Esophagus squamous epithelium (tissue), 5 donors: ENCODE data around the gene DTWD1. TPM values are rescaled to one million over a fixed set of nuclear protein-coding genes. Genes with fewer than 3 reads are reported as not detected.

Experiments used
- DNase-seq: peaks from one replicate; lab custom pipeline; 2025; lab: John Stamatoyannopoulos, UW
- H3K27ac ChIP-seq, 4 donors: fragments of 200-600 bp; sonication (generic); one replicate each; pipeline ENCODE4 v1.5.1; 2016 to 2019; ENCODE audit warnings: mild to moderate bottlenecking in 1 of 4
- H3K27me3 ChIP-seq, 4 donors: fragments of 200-600 bp; sonication (generic); 1 replicate in 3 of 4; 2 replicates in 1 of 4; pipeline versions ENCODE4 v1.5.1 to v1.6.0; 2017 to 2021; ENCODE audit warnings: antibody characterized with exemption in 1 of 4
- H3K36me3 ChIP-seq, 3 donors: fragments of 200-600 bp; sonication (generic); one replicate each; pipeline ENCODE4 v1.5.1; 2016 to 2019
- H3K4me1 ChIP-seq, 3 donors: fragments of 200-600 bp; sonication (generic); one replicate each; pipeline ENCODE4 v1.5.1; 2017 to 2019
- H3K4me3 ChIP-seq, 4 donors: fragments of 200-600 bp; sonication (generic); 1 replicate in 3 of 4; 2 replicates in 1 of 4; pipeline ENCODE4 v1.5.1; 2016 to 2019; ENCODE audit warnings: mild to moderate bottlenecking in 2 of 4, moderate library complexity in 1 of 4
- H3K9me3 ChIP-seq, 3 donors: fragments of 200-600 bp; sonication (generic); one replicate each; pipeline ENCODE4 v1.5.1; 2016 to 2019
- POLR2A ChIP-seq, 4 donors: fragments of 450-650 bp; IDR thresholded peaks; one replicate each; pipeline ENCODE4 v1.6.1; 2017; ENCODE audit warnings: antibody characterized with exemption in 4 of 4, mild to moderate bottlenecking in 4 of 4, moderate library complexity in 3 of 4
- WGBS, 2 donors: methylation state at CpG; one replicate each; pipeline ENCODE4 v1.1.5; 2018; 5-methylcytosine and 5-hydroxymethylcytosine counted together
- intact Hi-C: fragments of 100-400 bp; cut with DNase I; formaldehyde crosslinking; loops from one replicate; pipeline ENCODE4 v1.15.0; 2022
- total RNA-seq, 4 donors: library from RNA; depleted of rRNA; stranded (reverse); fragments of >200 nt; gene quantifications; one replicate each; pipeline ENCODE4 v1.1.0, GENCODE V29; 2016
- TF ChIP-seq, protein P1 (sequence below), 6 experiments: fragments of 450-650 bp in 4 of 6; fragments of 200-600 bp in 2 of 6; sonication (generic) in 2 of 6; IDR thresholded peaks; one replicate each; pipeline ENCODE4 v1.5.1; 2016 to 2019; ENCODE audit warnings: antibody characterized with exemption in 6 of 6, mild to moderate bottlenecking in 4 of 6, moderate library complexity in 4 of 6
- donor health status: DM: yes; HTN: yes; CAD: no.

The DTWD1 gene
- total RNA-seq, 4 donors from 2014 or later: 6.0 to 12.4 (median 11.6) TPM

DNA sequence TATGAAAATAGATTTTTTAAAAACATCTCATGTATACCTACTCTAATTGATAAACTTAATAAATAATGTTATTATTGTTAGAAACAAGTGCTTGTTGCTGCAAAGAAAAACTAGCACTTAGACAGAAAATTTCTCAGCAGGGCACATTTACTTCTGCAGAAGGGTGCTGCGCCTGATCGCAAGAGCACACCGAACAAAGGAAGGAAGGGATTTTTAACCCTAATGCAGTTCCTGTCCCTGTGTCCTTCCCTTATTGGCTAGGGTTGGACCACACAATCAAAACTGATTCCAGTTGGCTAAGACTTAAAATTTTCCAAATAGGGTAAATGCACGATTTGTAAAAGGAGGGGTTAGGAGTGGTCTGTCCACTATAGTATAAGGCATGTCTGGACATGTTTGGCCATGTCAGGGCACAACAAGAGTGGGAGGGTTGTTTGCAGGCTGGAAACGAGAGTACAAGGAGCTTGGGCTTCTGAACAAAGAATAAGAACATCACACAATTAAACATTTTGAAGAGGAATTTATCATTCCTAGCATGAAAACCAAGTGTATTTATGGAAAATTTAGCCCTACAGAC, 4.7 kb downstream of the DTWD1 start:
- Histone ChIP-seq H3K4me3 (peak overlapping the region in 1 of 4 donors; percentile 14), H3K9me3 (peaks cover 0 to 13% (median 8%) of the 10 kb centered on the region in 3 donors), H3K27ac (no peak overlapping the region), H3K36me3 (peaks cover 0 to 55% (median 6%) of the 10 kb centered on the region in 3 donors), H3K27me3 (no peaks in the 10 kb centered on the region), H3K4me1 (peaks cover 0 to 39% (median 6%) of the 10 kb centered on the region in 3 donors)
- TF ChIP-seq POLR2A (IDR thresholded peaks at IDR 0.05): no peak
- TF ChIP-seq, protein P1, sequence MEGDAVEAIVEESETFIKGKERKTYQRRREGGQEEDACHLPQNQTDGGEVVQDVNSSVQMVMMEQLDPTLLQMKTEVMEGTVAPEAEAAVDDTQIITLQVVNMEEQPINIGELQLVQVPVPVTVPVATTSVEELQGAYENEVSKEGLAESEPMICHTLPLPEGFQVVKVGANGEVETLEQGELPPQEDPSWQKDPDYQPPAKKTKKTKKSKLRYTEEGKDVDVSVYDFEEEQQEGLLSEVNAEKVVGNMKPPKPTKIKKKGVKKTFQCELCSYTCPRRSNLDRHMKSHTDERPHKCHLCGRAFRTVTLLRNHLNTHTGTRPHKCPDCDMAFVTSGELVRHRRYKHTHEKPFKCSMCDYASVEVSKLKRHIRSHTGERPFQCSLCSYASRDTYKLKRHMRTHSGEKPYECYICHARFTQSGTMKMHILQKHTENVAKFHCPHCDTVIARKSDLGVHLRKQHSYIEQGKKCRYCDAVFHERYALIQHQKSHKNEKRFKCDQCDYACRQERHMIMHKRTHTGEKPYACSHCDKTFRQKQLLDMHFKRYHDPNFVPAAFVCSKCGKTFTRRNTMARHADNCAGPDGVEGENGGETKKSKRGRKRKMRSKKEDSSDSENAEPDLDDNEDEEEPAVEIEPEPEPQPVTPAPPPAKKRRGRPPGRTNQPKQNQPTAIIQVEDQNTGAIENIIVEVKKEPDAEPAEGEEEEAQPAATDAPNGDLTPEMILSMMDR (IDR thresholded peaks at IDR 0.05): no peak
- DNase-seq: no peak
- WGBS, 2 donors: 81 to 87% methylated on average over 5 of the region's 5 CpGs
- intact Hi-C loops: no loop called here

DNA sequence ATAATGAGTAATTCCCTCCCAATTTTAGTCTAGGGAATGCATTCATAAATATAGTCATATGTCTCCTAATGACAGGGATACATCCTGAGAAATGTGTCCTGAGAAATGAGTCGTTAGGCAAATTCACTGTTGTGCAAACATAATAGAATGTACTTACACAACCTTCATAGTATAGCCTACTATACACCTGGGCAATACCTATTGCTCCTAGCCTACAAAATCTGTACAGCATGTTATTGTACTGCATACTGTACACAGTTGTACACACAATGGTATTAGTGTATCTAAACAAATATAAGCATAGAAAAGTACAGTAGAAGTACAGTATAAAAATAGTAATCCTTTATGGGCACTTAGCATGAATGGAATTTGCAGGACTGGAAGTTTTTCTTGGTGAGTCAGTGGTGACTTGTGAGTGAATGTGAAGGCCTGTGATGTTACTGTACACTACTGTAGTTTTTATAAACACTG, 6.6 kb downstream of the DTWD1 start:
- intact Hi-C loops: no loop called here
- Histone ChIP-seq H3K27ac (no peak overlapping the region), H3K4me1 (peaks cover 0 to 28% (median 5%) of the 10 kb centered on the region in 3 donors), H3K4me3 (no peak overlapping the region), H3K36me3 (peaks cover 0 to 74% (median 6%) of the 10 kb centered on the region in 3 donors), H3K27me3 (no peaks in the 10 kb centered on the region), H3K9me3 (peaks cover 0 to 13% (median 8%) of the 10 kb centered on the region in 3 donors)
- no peak for DNase-seq
- WGBS, 2 donors: 30 to 45% methylated on average over 1 of the region's 1 CpG
- TF ChIP-seq, protein P1 (IDR thresholded peaks at IDR 0.05): no peak
- TF ChIP-seq POLR2A (IDR thresholded peaks at IDR 0.05): no peak

DNA sequence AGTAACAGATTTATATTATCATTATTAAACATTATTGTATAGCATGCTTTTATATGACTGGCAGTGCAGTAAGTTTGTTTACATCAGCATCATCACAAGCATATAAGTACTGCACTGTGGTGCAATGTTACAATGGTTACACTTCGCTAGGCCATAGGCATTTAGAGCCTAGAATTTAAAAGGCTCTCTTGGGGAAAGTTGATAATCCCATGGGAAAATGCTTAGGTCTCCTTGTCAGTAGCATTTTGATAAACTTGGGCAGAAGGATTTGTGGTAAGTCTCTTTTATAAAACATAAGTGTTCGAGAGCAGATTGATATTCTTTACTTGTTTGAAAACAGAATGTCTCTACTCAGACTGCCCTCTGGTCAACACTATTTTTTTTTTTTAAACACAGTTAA, 7.5 kb downstream of the DTWD1 start:
- H3K36me3 ChIP-seq: peaks cover 0 to 78% (median 6%) of the 10 kb centered on the region in 3 donors
- peaks cover 0 to 18% (median 0%) of the 10 kb centered on the region in 3 donors for H3K4me1 ChIP-seq
- no peak for TF ChIP-seq POLR2A (IDR thresholded peaks at IDR 0.05)
- TF ChIP-seq, protein P1 (IDR thresholded peaks at IDR 0.05): no peak
- H3K9me3 ChIP-seq: peaks cover 0 to 13% (median 8%) of the 10 kb centered on the region in 3 donors
- H3K4me3 ChIP-seq: no peak overlapping the region
- no peak for DNase-seq
- H3K27me3 ChIP-seq: no peaks in the 10 kb centered on the region
- 80 to 87% methylated on average over 2 of the region's 2 CpGs for WGBS, 2 donors
- H3K27ac ChIP-seq: no peak overlapping the region
- intact Hi-C loops: no loop called here

DNA sequence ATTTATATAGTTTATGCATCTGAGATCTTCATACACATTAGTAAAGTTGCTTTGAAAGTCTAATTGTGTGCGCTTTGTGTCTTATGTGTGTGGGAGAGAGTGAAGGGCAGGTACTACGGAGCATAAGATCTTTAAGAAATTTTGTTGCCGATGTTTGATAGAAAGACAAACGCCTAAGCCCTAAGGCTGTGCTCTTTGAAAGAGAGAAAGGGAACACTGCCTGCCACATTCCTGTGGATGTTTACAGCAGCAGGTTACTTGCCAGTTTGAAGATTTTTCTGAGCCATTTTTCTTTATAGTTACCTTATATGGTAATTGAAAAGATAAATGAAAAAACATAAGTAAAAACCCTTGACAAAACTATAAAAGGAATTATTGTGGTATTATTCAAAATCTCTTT, 17.0 kb downstream of the DTWD1 start:
- intact Hi-C loops: no loop called here
- 50 to 77% methylated on average over 4 of the region's 4 CpGs for WGBS, 2 donors

DNA sequence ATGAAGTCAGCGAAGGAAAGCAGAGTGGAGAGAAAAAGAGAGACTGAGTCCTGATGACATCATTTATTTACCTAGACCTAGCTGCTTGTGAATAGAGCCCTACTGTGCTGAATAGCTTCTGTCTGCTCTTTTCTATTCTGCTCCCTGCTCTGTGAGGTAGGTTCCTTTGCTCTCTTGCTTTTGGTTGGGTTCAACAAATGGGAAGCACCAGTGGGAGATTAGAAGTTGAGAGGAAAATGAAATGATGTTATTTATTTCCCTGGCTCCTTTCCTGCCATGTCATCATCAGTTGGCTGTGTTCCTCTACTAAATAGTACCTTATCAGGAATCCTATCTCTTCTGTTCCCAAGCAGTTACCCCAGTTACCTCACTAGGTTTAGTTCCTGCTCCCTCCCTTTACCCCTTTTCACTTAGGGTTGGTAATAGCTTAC, 23.5 kb downstream of the DTWD1 start:
- Histone ChIP-seq H3K9me3 (no peaks in the 10 kb centered on the region), H3K4me1 (peaks cover 0 to 24% (median 4%) of the 10 kb centered on the region in 3 donors), H3K27ac (peak overlapping the region in 3 of 4 donors; percentile 3 to 49 (median 42)), H3K27me3 (no peaks in the 10 kb centered on the region), H3K4me3 (no peak overlapping the region), H3K36me3 (peaks cover 0 to 8% (median 0%) of the 10 kb centered on the region in 3 donors)
- WGBS, 2 donors: 85 to 94% methylated on average over 1 of the region's 1 CpG
- intact Hi-C loops: no loop called here
- no peak for DNase-seq
- TF ChIP-seq, protein P1 (IDR thresholded peaks at IDR 0.05): no peak
- no peak for TF ChIP-seq POLR2A (IDR thresholded peaks at IDR 0.05)

More for the DNA sequence above, 17.0 kb downstream of the DTWD1 start:
- Histone ChIP-seq H3K4me3 (no peak overlapping the region), H3K9me3 (no peaks in the 10 kb centered on the region), H3K4me1 (no peaks in the 10 kb centered on the region), H3K27ac (peak overlapping the region in 1 of 4 donors; percentile 11), H3K36me3 (peaks cover 0 to 43% (median 10%) of the 10 kb centered on the region in 3 donors), H3K27me3 (no peaks in the 10 kb centered on the region)
- no peak for DNase-seq
- TF ChIP-seq, protein P1 (IDR thresholded peaks at IDR 0.05): no peak
- TF ChIP-seq POLR2A (IDR thresholded peaks at IDR 0.05): no peak
